ENCODE measurements around the gene IARS2.
"Not testable (repeated sequence)": the region's sequence is repeated elsewhere in the genome, so short reads cannot be mapped to it uniquely, and the experiment has no call there.

Gene IARS2

DNA sequence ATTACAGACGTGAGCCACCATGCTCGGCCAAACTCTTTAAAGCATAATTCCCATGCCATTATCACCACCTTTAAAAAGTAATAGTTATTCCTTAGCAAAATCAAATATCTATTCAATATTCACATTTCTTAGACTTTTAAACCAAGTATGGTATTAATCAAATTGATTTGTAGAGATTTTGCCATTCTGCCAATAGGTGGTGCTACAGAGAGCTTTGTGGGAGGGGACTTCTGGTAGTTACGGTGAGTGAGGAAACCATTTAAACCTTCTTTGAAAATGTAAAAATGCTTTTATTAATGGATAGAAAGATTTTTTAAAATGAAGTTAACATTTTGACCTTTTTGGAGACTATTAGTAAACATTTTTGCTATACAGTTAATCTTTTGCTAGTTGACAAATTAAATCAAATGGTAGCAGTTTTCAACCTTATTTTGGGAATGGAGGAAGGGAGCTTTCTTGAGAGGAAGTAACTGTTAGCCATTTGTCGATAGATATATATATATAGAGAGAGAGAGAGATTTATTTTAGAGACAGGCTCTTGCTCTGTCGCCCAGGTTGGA, 19.3 kb downstream of the IARS2 start:
- DNase-seq: no peak

- no peak for DNase-seq
Measured at GRCh38 chr1:220119043-220119512, 25.1 kb downstream of the IARS2 start.

DNA sequence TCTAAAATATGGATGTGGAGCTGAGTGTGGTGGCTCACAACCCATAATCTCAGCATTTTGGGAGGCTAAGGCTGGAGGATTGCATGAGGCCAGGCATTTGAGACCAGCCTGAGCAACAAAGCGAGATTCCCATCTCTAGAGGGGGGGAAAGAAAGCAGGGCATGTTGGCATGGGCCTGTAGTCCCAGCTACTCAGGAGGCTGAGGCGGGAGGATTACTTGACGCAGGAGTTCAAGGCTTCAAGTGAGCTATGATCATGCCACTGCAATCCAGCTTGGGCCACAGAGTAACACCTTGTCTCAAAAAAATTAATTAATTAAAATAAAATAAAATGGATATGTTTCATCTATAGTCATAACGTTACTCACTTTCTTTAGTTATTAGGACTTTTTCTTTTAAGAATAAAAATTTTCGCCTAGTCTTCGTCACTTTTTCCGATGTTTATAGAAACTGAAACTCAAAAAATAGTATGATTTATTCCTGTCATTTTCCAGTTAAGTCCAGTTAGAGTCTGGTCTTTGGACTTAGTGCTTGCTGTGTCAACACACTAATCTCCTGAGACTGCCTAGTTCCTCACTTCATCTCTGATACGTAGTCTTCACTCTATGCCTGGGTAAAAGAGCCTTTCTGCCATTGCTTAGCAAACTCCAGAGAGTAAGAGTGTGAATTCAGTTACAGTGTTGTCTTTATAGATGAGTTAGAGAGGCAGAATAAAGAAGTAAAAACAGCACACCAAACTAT, 28.0 kb downstream of the IARS2 start:
- DNase-seq: no peak

- DNase-seq: no peak
Measured at GRCh38 chr1:220123066-220123465, 29.1 kb downstream of the IARS2 start.

- no peak for DNase-seq
Measured at GRCh38 chr1:220123889-220124288, 30.0 kb downstream of the IARS2 start.

- DNase-seq: no peak
Measured at GRCh38 chr1:220124542-220124941, 30.6 kb downstream of the IARS2 start.

GRCh38 chr1:220127076-220127475, 33.1 kb downstream of the IARS2 start:
- no peak for DNase-seq

DNA sequence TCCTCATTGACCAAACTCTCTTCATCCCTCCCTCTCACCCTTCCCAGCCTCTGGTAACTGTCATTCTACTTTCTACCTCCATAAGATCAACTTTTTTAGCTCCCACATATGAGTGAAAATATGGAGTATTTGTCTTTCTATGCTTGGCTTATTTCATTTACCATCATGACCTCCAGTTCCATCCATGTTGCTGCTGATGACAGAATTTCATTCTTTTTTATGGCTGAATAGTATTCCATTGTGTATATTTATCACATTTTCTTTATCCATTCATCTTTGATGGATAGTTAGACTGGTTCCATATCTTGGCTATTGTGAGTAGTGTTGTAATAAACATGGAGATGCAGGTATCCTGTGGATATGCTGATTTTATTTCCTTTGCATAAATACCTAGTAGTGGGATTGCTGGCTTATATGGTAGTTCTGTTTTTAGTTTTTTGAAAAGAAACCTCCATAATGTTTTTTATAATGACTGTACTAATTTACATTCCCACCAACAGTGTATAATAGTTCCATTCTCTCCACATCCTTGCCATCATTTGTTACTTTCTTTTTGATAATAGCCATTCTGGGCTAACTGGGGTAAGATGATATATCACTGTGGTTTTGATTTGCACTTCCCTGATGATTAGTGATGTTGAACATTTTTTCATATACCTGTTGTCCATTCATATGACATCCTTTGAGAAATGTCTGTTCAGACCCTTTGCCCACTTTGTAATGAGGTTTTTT, 35.7 kb downstream of the IARS2 start:
- no peak for DNase-seq

GRCh38 chr1:220135755-220136154, 41.8 kb downstream of the IARS2 start:
- DNase-seq: no peak

- peak; percentile 75 for DNase-seq
Measured at GRCh38 chr1:220137019-220137786, 43.3 kb downstream of the IARS2 start.

DNA sequence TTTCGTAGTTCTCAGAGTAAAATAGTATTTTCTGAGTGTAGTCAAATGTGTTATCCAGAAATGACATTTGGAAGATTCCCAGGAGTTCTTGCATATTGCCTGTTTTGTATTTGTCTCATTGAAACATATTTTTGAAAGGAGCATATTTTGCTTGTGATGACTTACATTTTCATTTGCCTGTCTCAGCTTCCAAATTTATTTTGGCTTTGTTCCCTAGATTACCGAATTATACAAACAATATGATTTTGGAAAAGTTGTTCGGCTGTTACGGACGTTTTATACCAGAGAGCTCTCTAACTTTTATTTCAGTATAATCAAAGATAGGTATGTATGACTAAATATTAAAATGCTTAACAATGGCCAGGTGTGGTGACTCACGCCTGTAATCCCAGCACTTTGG, 46.0 kb downstream of the IARS2 start:
- no peak for DNase-seq

- no peak for DNase-seq
Measured at GRCh38 chr1:220144051-220144450, 50.1 kb downstream of the IARS2 start.

DNA sequence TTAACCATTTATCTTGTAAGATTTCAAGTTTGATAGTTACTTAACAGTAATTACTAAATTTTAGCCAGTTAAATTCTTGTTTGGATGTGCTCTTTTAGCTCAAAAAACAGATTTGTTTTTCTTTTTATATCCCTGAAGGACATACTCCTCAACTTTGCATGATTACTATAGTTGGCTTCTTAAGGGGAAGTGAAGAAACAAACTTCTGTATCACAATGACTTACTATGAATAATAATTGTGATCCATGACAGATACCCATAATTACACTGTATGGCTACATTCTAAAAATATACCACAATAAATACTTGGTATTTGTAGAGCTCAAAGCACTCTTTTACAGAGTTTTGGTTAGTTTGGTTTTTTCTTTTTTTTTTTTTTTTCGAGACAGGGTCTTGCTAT, 55.8 kb downstream of the IARS2 start:
- DNase-seq: no peak

DNA sequence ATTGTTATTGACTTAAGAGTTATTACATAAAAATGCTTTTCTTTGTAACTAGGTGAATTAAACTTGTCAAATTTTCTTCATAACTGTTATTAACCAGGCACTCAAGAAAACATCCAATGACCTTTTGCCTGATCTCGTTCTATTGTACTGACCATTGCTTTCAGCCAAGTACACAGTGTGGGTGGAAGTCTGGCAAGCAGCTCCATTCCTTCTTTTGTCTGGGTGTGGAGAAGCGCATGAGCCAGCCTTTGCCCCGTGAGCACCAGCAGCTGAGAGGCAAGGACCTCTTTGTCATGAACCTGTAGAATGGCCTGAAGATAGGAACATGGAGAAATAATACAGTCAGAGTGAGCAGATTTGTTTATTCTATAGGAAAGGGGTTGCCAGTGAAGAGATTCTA, 57.5 kb downstream of the IARS2 start:
- no peak for DNase-seq

GRCh38 chr1:220153147-220153546, 59.2 kb downstream of the IARS2 start:
- no peak for DNase-seq

- no peak for DNase-seq
Measured at GRCh38 chr1:220156620-220157146, 62.8 kb downstream of the IARS2 start.

- DNase-seq: no peak
Measured at GRCh38 chr1:220157738-220158137, 63.8 kb downstream of the IARS2 start.

DNA sequence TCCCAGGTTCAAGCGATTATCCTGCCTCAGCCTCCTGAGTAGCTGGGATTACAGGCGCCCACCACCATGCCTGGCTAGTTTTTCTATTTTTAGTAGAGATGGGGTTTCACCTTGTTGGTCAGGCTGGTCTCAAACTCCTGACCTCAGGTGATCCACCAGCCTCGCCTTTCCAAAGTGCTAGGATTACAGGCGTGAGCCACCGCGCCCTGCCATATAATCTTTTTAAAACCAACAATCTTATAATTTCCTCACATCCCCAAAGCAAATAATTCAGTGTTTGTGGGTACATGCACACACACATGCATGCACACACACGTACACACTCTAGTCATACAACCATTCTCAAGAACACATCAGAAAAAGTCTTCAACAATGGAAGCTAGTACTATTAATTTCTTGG, 64.6 kb downstream of the IARS2 start:
- DNase-seq: not testable (repeated sequence)

DNA sequence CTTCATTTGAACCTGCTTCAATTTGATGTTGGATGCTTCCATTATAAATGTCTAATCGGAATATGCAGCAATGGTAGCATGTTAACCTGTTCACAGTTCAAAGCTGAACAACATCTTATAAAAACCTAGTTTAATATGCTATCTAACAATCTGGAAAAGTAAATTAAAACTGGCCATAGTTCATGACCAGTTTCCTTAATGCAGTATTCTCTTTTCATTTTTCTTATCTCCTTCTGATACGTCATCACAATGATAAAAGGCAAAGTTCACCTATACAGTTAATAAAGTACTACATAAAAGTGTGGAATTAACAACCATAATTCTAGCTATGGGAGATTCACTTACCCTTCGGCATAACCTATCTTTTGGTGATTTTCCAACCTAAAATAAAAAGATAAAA, 65.1 kb downstream of the IARS2 start:
- DNase-seq: no peak

- DNase-seq: no peak
Measured at GRCh38 chr1:220160027-220160426, 66.1 kb downstream of the IARS2 start.

DNA sequence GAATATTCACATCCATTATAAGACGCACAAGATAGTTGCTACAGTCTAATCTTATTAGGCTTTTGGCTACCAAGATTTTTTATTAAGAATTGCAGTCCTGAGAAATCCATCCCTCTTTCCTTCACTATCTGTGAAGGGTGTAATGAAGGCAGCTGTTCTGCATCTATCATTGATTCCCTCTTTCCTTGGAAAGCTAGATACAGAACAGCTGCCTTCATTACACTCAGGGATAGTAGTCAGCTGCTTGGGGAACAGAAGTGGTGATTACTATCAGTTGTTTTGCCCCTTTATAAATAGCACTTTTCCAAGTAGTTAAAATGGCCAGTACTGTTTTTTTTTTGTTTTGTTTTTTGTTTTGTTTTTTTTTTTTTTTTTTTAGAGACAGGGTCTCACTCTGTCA, 70.2 kb downstream of the IARS2 start:
- DNase-seq: no peak

DNA sequence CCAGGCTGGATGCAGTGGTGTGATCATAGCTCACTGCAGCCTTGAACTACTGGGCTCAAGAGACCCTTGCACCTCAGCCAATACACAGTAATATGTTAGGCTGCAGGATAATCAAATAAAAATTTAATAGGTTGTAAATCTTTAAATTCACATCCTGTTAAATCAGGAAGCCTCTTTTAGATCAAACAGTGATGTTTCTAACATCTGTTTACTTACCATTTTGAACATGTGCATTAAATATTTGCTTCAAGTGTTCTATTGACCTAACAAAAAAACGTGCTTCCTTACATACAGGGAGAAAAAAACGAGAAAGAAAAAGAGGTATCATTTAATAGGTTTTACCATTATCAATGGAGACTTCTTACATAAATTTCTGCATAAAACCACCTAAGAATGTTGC, 70.6 kb downstream of the IARS2 start:
- DNase-seq: no peak

GRCh38 chr1:220166853-220167252, 72.9 kb downstream of the IARS2 start:
- DNase-seq: no peak

All from NCI-H2081 treated with DMSO at 0.1 percent for 48 hours (cell line).